Ecto neural progenitor cell (in vitro differentiated cells): ENCODE measurements around the gene GJC3.
"Not testable (repeated sequence)": the region's sequence is repeated elsewhere in the genome, so short reads cannot be mapped to it uniquely, and the experiment has no call there.

Source experiments
- DNase-seq: peaks from one replicate; pipeline ENCODE4 v3.0.0-alpha.2; 2018; ENCODE audit warnings: low spot score

GJC3 gene

GRCh38 chr7:99929730-99930053, 272 bp upstream of the GJC3 start:
- no peak for DNase-seq

GRCh38 chr7:99928188-99928587, 1.2 kb downstream of the GJC3 start:
- no peak for DNase-seq

GRCh38 chr7:99927536-99927935, 1.9 kb downstream of the GJC3 start:
- no peak for DNase-seq

GRCh38 chr7:99926321-99926720, 3.1 kb downstream of the GJC3 start:
- no peak for DNase-seq

- DNase-seq, result no peak
These were observed 6.2 kb downstream of the GJC3 start for GRCh38 chr7:99923200-99923599.

- DNase-seq, result no peak
These were observed 9.3 kb downstream of the GJC3 start for GRCh38 chr7:99920149-99920548.

- no peak for DNase-seq
These were observed 9.7 kb downstream of the GJC3 start for GRCh38 chr7:99919814-99920112.

GRCh38 chr7:99918959-99919813, 10.2 kb downstream of the GJC3 start, which contains the start of gene TRIM4:
TSS of gene TRIM4 (minus strand) at chr7:99919530. CDS start at chr7:99919401, 129 bp downstream.
- DNase-seq, result no peak

GRCh38 chr7:99910976-99911375, 18.4 kb downstream of the GJC3 start:
- DNase-seq, result no peak

GRCh38 chr7:99901581-99901980, 27.8 kb downstream of the GJC3 start:
- no peak for DNase-seq

- no peak for DNase-seq
These were observed 29.4 kb downstream of the GJC3 start for GRCh38 chr7:99899830-99900519.

- DNase-seq, result no peak
These were observed 30.6 kb downstream of the GJC3 start for GRCh38 chr7:99898836-99899235.

- DNase-seq, result no peak
These were observed 31.4 kb downstream of the GJC3 start for GRCh38 chr7:99898023-99898357.

GRCh38 chr7:99897322-99898022, 31.9 kb downstream of the GJC3 start:
- no peak for DNase-seq

GRCh38 chr7:99894738-99895137, 34.7 kb downstream of the GJC3 start:
- no peak for DNase-seq

GRCh38 chr7:99893280-99893679, 36.1 kb downstream of the GJC3 start:
- no peak for DNase-seq

- not testable (repeated sequence) for DNase-seq
These were observed 39.1 kb downstream of the GJC3 start for GRCh38 chr7:99890348-99890747.

GRCh38 chr7:99888366-99888765, 41.1 kb downstream of the GJC3 start:
- DNase-seq, result not testable (repeated sequence)

GRCh38 chr7:99881370-99881769, 48.0 kb downstream of the GJC3 start:
- DNase-seq, result no peak

- no peak for DNase-seq
These were observed 52.5 kb downstream of the GJC3 start, which contains the start of gene OR2AE1 for GRCh38 chr7:99876933-99877332. TSS of gene OR2AE1 (minus strand) at chr7:99877033. CDS start at chr7:99877033, 0 bp downstream.

GRCh38 chr7:99876491-99876890, 52.9 kb downstream of the GJC3 start:
- DNase-seq, result no peak
